Ishikawa (cell line): Measurements from ENCODE around the gene ECSCR.

Experiments used
- EGR1 ChIP-seq: IDR thresholded peaks from 2 replicates; pipeline ENCODE4 v1.6.1; 2012
- EP300 ChIP-seq: IDR thresholded peaks from 2 replicates; pipeline ENCODE4 v1.6.1; 2012; ENCODE audit warnings: borderline replicate concordance
- FOXM1 ChIP-seq: IDR thresholded peaks from 2 replicates; pipeline ENCODE4 v1.6.1; 2012; ENCODE audit warnings: low read depth, borderline replicate concordance
- MAX ChIP-seq: IDR thresholded peaks from 2 replicates; pipeline ENCODE4 v1.6.1; 2012
- RAD21 ChIP-seq: IDR thresholded peaks from 2 replicates; pipeline ENCODE4 v1.6.1; 2012; ENCODE audit warnings: low read depth
- REST ChIP-seq: IDR thresholded peaks from 2 replicates; pipeline ENCODE4 v1.6.1; 2012; ENCODE audit warnings: low read depth, mild to moderate bottlenecking
- TAF1 ChIP-seq: IDR thresholded peaks from 2 replicates; pipeline ENCODE4 v1.6.1; 2012; ENCODE audit warnings: low read depth, mild to moderate bottlenecking
- ZBTB7A ChIP-seq: IDR thresholded peaks from 2 replicates; pipeline ENCODE4 v1.6.1; 2012; ENCODE audit warnings: low read depth

GRCh38 chr5:139457653-139458306 is 4.8 kb downstream of the ECSCR start:
- TF ChIP-seq EGR1 = no peak
- no peak for TF ChIP-seq ZBTB7A
- TF ChIP-seq FOXM1 = no peak
- no peak for TF ChIP-seq RAD21
- no peak for TF ChIP-seq TAF1
- TF ChIP-seq EP300 = no peak
- TF ChIP-seq REST = no peak
- TF ChIP-seq MAX = no peak
